Sigmoid colon (tissue), 7 donors: ENCODE measurements around the gene PTCD1. TPM values are rescaled to one million over a fixed set of nuclear protein-coding genes. Genes with fewer than 3 reads are reported as not detected.
A peak's percentile ranks its signal among the peaks of the same experiment; 100 is the strongest.
"Not testable (repeated sequence)": the region's sequence is repeated elsewhere in the genome, so short reads cannot be mapped to it uniquely, and the experiment has no call there.

ENCODE experiments used
- DNase-seq: peaks from one replicate; pipeline ENCODE4 v3.0.0-alpha.2; 2019
- H3K27ac ChIP-seq, 4 donors: fragments of 200-600 bp; sonication (generic); one replicate each; pipeline ENCODE4 v1.5.1; 2016 to 2019; ENCODE audit warnings: mild to moderate bottlenecking in 1 of 4
- H3K27me3 ChIP-seq, 3 donors: fragments of 200-600 bp; sonication (generic); one replicate each; pipeline ENCODE4 v1.5.1; 2019; ENCODE audit warnings: mild to moderate bottlenecking in 1 of 3
- H3K36me3 ChIP-seq, 4 donors: fragments of 200-600 bp; sonication (generic); one replicate each; pipeline ENCODE4 v1.5.1; 2016 to 2019
- H3K4me1 ChIP-seq, 4 donors: fragments of 200-600 bp; sonication (generic); one replicate each; pipeline ENCODE4 v1.5.1; 2017 to 2019
- H3K4me3 ChIP-seq, 4 donors: fragments of 200-600 bp; sonication (generic); one replicate each; pipeline ENCODE4 v1.5.1; 2017 to 2019; ENCODE audit warnings: mild to moderate bottlenecking in 2 of 4, moderate library complexity in 1 of 4
- H3K9me3 ChIP-seq, 4 donors: fragments of 200-600 bp in 3 of 4; sonication (generic) in 3 of 4; one replicate each; pipeline versions ENCODE4 v1.5.1 to v1.6.1; 2013 to 2019
- EP300 ChIP-seq, 4 donors: sonication (generic); formaldehyde crosslinking; IDR thresholded peaks; one replicate each; pipeline ENCODE4 v1.6.1; 2017; ENCODE audit warnings: antibody characterized with exemption in 4 of 4
- POLR2A ChIP-seq, 2 donors: fragments of 450-650 bp; IDR thresholded peaks; one replicate each; pipeline ENCODE4 v1.6.1; 2016; ENCODE audit warnings: antibody characterized with exemption in 2 of 2, mild to moderate bottlenecking in 2 of 2, moderate library complexity in 2 of 2
- POLR2AphosphoS5 ChIP-seq, 4 donors: sonication (generic); formaldehyde crosslinking; IDR thresholded peaks; one replicate each; pipeline ENCODE4 v1.6.1; 2017; ENCODE audit warnings: antibody characterized with exemption in 4 of 4
- WGBS, 2 donors: extraction: QIAGEN DNeasy Blood & Tissue Kit; methylation state at CpG; one replicate each; pipeline ENCODE4 v1.1.7; 2013; 5-methylcytosine and 5-hydroxymethylcytosine counted together
- intact Hi-C: fragments of 100-400 bp; cut with DNase I; formaldehyde crosslinking; loops from one replicate; pipeline ENCODE4 v1.15.1; 2023
- polyA plus RNA-seq, 3 donors: library from polyadenylated mRNA; stranded (reverse); fragments of 200-250 nt; gene quantifications; one replicate each; pipeline ENCODE4 v1.2.3, GENCODE V29; 2013
- total RNA-seq, 4 donors: library from RNA; depleted of rRNA; stranded (reverse); fragments of >200 nt; gene quantifications; one replicate each; pipeline ENCODE4 v1.1.0, GENCODE V29; 2016
- TF ChIP-seq, protein P1 (sequence below), 4 experiments: fragments of 450-650 bp in 3 of 4; fragments of 200-600 bp in 1 of 4; IDR thresholded peaks; one replicate each; pipeline ENCODE4 v1.5.1; 2016 to 2019; ENCODE audit warnings: antibody characterized with exemption in 4 of 4, mild to moderate bottlenecking in 3 of 4, moderate library complexity in 2 of 4
- donor health status: healthy with polysubstance abuse.
- donor health status: Bipolar disorder and iron deficiency.
- donor health status: healthy.

PTCD1 gene
- total and polyA plus RNA-seq, 7 donors = 1.2 to 6.4 (median 5.3) TPM

- Histone ChIP-seq H3K27ac (peak overlapping the region in 1 of 4 donors; percentile 89), H3K27me3 (no peaks in the 10 kb centered on the region), H3K4me3 (peak overlapping the region in 3 of 4 donors; percentile 80 to 90 (median 89)), H3K36me3 (peaks cover 3 to 26% (median 8%) of the 10 kb centered on the region in 4 donors), H3K4me1 (peaks cover 0 to 37% (median 35%) of the 10 kb centered on the region in 4 donors), H3K9me3 (no peaks in the 10 kb centered on the region)
- intact Hi-C loops = no loop called here
- no peak for DNase-seq
- WGBS, 2 donors = 79 to 85% methylated on average over 9 of the region's 9 CpGs
- TF ChIP-seq, protein P1, sequence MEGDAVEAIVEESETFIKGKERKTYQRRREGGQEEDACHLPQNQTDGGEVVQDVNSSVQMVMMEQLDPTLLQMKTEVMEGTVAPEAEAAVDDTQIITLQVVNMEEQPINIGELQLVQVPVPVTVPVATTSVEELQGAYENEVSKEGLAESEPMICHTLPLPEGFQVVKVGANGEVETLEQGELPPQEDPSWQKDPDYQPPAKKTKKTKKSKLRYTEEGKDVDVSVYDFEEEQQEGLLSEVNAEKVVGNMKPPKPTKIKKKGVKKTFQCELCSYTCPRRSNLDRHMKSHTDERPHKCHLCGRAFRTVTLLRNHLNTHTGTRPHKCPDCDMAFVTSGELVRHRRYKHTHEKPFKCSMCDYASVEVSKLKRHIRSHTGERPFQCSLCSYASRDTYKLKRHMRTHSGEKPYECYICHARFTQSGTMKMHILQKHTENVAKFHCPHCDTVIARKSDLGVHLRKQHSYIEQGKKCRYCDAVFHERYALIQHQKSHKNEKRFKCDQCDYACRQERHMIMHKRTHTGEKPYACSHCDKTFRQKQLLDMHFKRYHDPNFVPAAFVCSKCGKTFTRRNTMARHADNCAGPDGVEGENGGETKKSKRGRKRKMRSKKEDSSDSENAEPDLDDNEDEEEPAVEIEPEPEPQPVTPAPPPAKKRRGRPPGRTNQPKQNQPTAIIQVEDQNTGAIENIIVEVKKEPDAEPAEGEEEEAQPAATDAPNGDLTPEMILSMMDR (IDR thresholded peaks at IDR 0.05) = no peak
- no peak for TF ChIP-seq POLR2A (IDR thresholded peaks at IDR 0.05)
- no peak for TF ChIP-seq POLR2AphosphoS5 (IDR thresholded peaks at IDR 0.05)
- TF ChIP-seq EP300 (IDR thresholded peaks at IDR 0.05) = no peak
Measured at GRCh38 chr7:99440195-99440594, 1.6 kb upstream of the PTCD1 start.

DNA sequence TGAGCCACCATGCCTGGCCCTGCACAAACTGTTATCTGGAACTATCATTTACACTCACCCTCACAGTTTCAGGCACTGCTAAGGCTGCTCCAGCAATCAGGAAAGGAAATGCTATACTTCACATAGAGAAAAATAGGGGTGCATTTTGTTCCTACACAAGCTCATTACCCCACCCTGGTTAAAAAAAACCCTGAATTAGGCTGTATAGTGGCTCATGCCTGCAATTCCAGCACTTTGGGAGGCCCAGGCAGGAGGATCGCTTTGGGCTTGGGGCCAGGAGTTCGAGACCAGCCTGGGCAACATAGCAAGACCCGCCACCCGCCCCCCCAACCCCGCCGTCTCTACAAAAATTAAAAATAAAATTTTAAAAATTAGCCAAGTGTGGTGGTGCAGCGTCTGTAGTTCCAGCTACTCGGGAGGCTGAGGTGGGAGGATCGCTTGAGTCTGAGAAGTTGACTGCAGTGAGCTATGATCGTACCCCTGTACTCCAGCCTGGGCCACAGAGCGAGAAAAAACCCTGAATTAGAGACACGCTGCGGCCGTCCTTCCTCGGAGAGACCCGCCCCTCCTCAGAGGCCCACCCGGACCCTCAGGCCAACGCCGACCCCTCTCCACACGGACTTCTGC lies 539 bp downstream of the PTCD1 start:
- Histone ChIP-seq H3K36me3 (peaks cover 0 to 25% (median 10%) of the 10 kb centered on the region in 4 donors), H3K9me3 (no peaks in the 10 kb centered on the region), H3K4me1 (peaks cover 0 to 37% (median 35%) of the 10 kb centered on the region in 4 donors), H3K27me3 (no peaks in the 10 kb centered on the region), H3K27ac (peak overlapping the region; percentile 86 to 89 (median 86)), H3K4me3 (peak overlapping the region; percentile 80 to 95 (median 90))
- intact Hi-C loops = no loop called here
- 8 to 17% methylated on average over 20 of the region's 20 CpGs for WGBS, 2 donors
- TF ChIP-seq POLR2A (IDR thresholded peaks at IDR 0.05) (no peak), EP300 (IDR thresholded peaks at IDR 0.05) (no peak), POLR2AphosphoS5 (IDR thresholded peaks at IDR 0.05) (no peak)
- TF ChIP-seq, protein P1 (IDR thresholded peaks at IDR 0.05) = no peak
- DNase-seq = no peak

DNA sequence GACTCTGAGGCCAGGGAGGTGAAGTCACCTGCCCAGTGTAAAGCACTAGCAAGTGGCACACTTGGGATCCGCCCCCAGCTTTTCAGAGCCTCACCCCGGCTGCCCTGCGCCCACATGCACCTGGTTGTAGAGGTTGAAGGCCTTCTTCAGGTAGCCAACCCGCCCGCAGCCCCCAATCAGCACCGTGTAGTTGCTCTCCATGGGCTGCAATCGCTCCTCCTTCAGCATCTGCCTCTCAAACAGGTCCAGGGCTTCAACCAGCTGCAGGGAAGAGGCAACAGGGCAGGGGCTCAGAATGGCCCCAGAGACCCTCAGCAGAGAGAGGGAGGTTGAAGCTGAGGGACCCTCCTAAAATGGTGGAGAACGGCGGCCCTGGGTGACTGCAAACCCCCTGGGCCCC lies 5.4 kb downstream of the PTCD1 start:
- 95 to 97% methylated on average over 9 of the region's 9 CpGs for WGBS, 2 donors
- DNase-seq = no peak

GRCh38 chr7:99431756-99432540 lies 6.7 kb downstream of the PTCD1 start:
- H3K9me3 ChIP-seq, H3K4me3 ChIP-seq, H3K4me1 ChIP-seq, H3K27ac ChIP-seq, DNase-seq, H3K27me3 ChIP-seq, intact Hi-C loops: not testable (repeated sequence)
- H3K36me3 ChIP-seq = peaks cover 5 to 72% (median 36%) of the 10 kb centered on the region in 4 donors
- 52 to 82% methylated on average over 13 of the region's 13 CpGs for WGBS, 2 donors

More for the DNA sequence above, 5.4 kb downstream of the PTCD1 start:
- Histone ChIP-seq H3K4me1 (peaks cover 0 to 10% (median 8%) of the 10 kb centered on the region in 4 donors), H3K27ac (no peak overlapping the region), H3K4me3 (no peak overlapping the region), H3K36me3 (peaks cover 5 to 68% (median 36%) of the 10 kb centered on the region in 4 donors), H3K9me3 (no peaks in the 10 kb centered on the region), H3K27me3 (no peaks in the 10 kb centered on the region)
- intact Hi-C loops = no loop called here
- TF ChIP-seq EP300 (IDR thresholded peaks at IDR 0.05) = no peak
- TF ChIP-seq POLR2A (IDR thresholded peaks at IDR 0.05) = no peak
- TF ChIP-seq POLR2AphosphoS5 (IDR thresholded peaks at IDR 0.05) = no peak
- TF ChIP-seq, protein P1 (IDR thresholded peaks at IDR 0.05) = no peak

GRCh38 chr7:99429756-99430155 lies 8.8 kb downstream of the PTCD1 start:
- TF ChIP-seq POLR2A (IDR thresholded peaks at IDR 0.05) (no peak), EP300 (IDR thresholded peaks at IDR 0.05) (no peak), POLR2AphosphoS5 (IDR thresholded peaks at IDR 0.05) (no peak)
- TF ChIP-seq, protein P1 (IDR thresholded peaks at IDR 0.05) = no peak
- Histone ChIP-seq H3K4me3 (no peak overlapping the region), H3K9me3 (no peaks in the 10 kb centered on the region), H3K27ac (no peak overlapping the region), H3K4me1 (no peaks in the 10 kb centered on the region), H3K36me3 (peaks cover 5 to 78% (median 40%) of the 10 kb centered on the region in 4 donors), H3K27me3 (no peaks in the 10 kb centered on the region)
- 94 to 95% methylated on average over 8 of the region's 8 CpGs for WGBS, 2 donors
- intact Hi-C loops = no loop called here
- DNase-seq = no peak
